NT2/D1 (cell line): ENCODE data around the gene CXCL6.

Experiments used
- DNase-seq: peaks from one replicate; pipeline ENCODE4 v3.0.0-alpha.2; 2011; ENCODE audit warnings: low read depth, low spot score
- H3K27me3 ChIP-seq: 2 replicates; pipeline ENCODE4 v1.6.0; 2011; ENCODE audit warnings: mild to moderate bottlenecking; ENCODE audit not compliant: insufficient read length, insufficient read depth
- H3K36me3 ChIP-seq: 2 replicates; pipeline ENCODE4 v1.6.1; 2011; ENCODE audit warnings: mild to moderate bottlenecking, low read length, mixed read lengths; ENCODE audit not compliant: insufficient read depth, insufficient read length
- H3K4me1 ChIP-seq: 2 replicates; pipeline ENCODE4 v1.5.1; 2011; ENCODE audit not compliant: insufficient read depth, insufficient read length
- H3K4me3 ChIP-seq: 2 replicates; pipeline ENCODE4 v1.5.1; 2011; ENCODE audit warnings: low read depth; ENCODE audit not compliant: insufficient read length
- H3K9ac ChIP-seq: 2 replicates; pipeline ENCODE4 v1.6.0; 2011; ENCODE audit warnings: low read depth; ENCODE audit not compliant: insufficient read length
- H3K9me3 ChIP-seq: 2 replicates; pipeline ENCODE4 v1.5.1; 2011; ENCODE audit warnings: mild to moderate bottlenecking, low read length; ENCODE audit not compliant: insufficient read depth
- SUZ12 ChIP-seq: IDR thresholded peaks from 2 replicates; pipeline ENCODE4 v1.6.1; 2011; ENCODE audit not compliant: insufficient read length, insufficient read depth; ENCODE audit errors: extremely low read depth
- YY1 ChIP-seq: IDR thresholded peaks from 2 replicates; pipeline ENCODE4 v1.6.1; 2011; ENCODE audit not compliant: insufficient read length, insufficient read depth
- ZNF274 ChIP-seq: IDR thresholded peaks from 2 replicates; pipeline ENCODE4 v1.6.1; 2011; ENCODE audit warnings: mild to moderate bottlenecking, low read depth, low read length

CXCL6 gene

GRCh38 chr4:73874386-73874785 is 37.9 kb downstream of the CXCL6 start:
- TF ChIP-seq YY1 (no peak), SUZ12 (no peak), ZNF274 (no peak)
- no peak overlapping the region for H3K4me3 ChIP-seq
- peaks cover 11% of the 10 kb centered on the region for H3K27me3 ChIP-seq
- DNase-seq, result no peak
- no peak overlapping the region for H3K9ac ChIP-seq
- H3K9me3 ChIP-seq, result no peaks in the 10 kb centered on the region
- H3K4me1 ChIP-seq, result no peaks in the 10 kb centered on the region
- H3K36me3 ChIP-seq, result no peaks in the 10 kb centered on the region

- H3K36me3 ChIP-seq, result no peaks in the 10 kb centered on the region
- no peaks in the 10 kb centered on the region for H3K9me3 ChIP-seq
- H3K9ac ChIP-seq, result no peak overlapping the region
- peaks cover under 1% of the 10 kb centered on the region for H3K27me3 ChIP-seq
- H3K4me1 ChIP-seq, result no peaks in the 10 kb centered on the region
- DNase-seq, result no peak
- no peak overlapping the region for H3K4me3 ChIP-seq
- TF ChIP-seq ZNF274 (no peak), YY1 (no peak), SUZ12 (no peak)
Measured at GRCh38 chr4:73875401-73875800, 38.9 kb downstream of the CXCL6 start.

- DNase-seq, result no peak
- no peak overlapping the region for H3K9ac ChIP-seq
- no peak for TF ChIP-seq SUZ12
- no peak for TF ChIP-seq ZNF274
- TF ChIP-seq YY1, result no peak
- no peaks in the 10 kb centered on the region for H3K4me1 ChIP-seq
- no peaks in the 10 kb centered on the region for H3K36me3 ChIP-seq
- H3K9me3 ChIP-seq, result no peaks in the 10 kb centered on the region
- no peaks in the 10 kb centered on the region for H3K27me3 ChIP-seq
- H3K4me3 ChIP-seq, result no peak overlapping the region
Measured at GRCh38 chr4:73883306-73883705, 46.8 kb downstream of the CXCL6 start.

- no peaks in the 10 kb centered on the region for H3K27me3 ChIP-seq
- H3K36me3 ChIP-seq, result no peaks in the 10 kb centered on the region
- H3K4me1 ChIP-seq, result no peaks in the 10 kb centered on the region
- TF ChIP-seq YY1, result no peak
- no peaks in the 10 kb centered on the region for H3K9me3 ChIP-seq
- no peak overlapping the region for H3K4me3 ChIP-seq
- DNase-seq, result no peak
- H3K9ac ChIP-seq, result no peak overlapping the region
Measured at GRCh38 chr4:73885574-73886267, 49.2 kb downstream of the CXCL6 start.
